IMR-90 (cell line): ENCODE measurements around the gene C20orf144. TPM values are rescaled to one million over a fixed set of nuclear protein-coding genes. Genes with fewer than 3 reads are reported as not detected.

Experiments used
- ATAC-seq: fragments of 200-7000 bp; cut with Tn5 transposase; 2 replicates; pipeline ENCODE4 v1.9.1; 2020; ENCODE audit warnings: low read depth, mild to moderate bottlenecking, moderate library complexity
- BruUV-seq: library from RNA; stranded (reverse); fragments of 400-500 nt; replicated peaks from 2 replicates; lab custom pipeline; 2021; lab: Mats Ljungman, UMichigan
- CTCF ChIA-PET: fragments of 300-600 bp; formaldehyde crosslinking; extraction: SDS; loops from one replicate; lab custom pipeline; 2021; ENCODE audit warnings: antibody characterized with exemption; lab: Yijun Ruan, JAX
- POLR2A ChIA-PET: fragments of 300-600 bp; sonication (Branson Sonifier 250); formaldehyde crosslinking; loops from one replicate; lab custom pipeline; 2022; ENCODE audit warnings: antibody characterized with exemption; ENCODE audit not compliant: unreplicated experiment; lab: Charles Lee
- DNase-seq: peaks from one replicate; pipeline ENCODE4 v3.0.0; 2013
- H2AFZ ChIP-seq: replicated peaks from 2 replicates; pipeline ENCODE3; 2013; ENCODE audit warnings: low read length, mild to moderate bottlenecking; ENCODE audit not compliant: poor library complexity
- H2AK5ac ChIP-seq: 2 replicates; pipeline ENCODE4 v1.6.1; 2013; ENCODE audit warnings: low read depth, low read length, inconsistent platforms
- H2AK9ac ChIP-seq: replicated peaks from 2 replicates; pipeline ENCODE3; 2013; ENCODE audit warnings: mild to moderate bottlenecking, low read depth, low read length, moderate library complexity; ENCODE audit not compliant: poor library complexity
- H2BK120ac ChIP-seq: 2 replicates; pipeline ENCODE4 v1.6.1; 2013; ENCODE audit warnings: low read depth, low read length, inconsistent platforms
- H2BK15ac ChIP-seq: 3 replicates; pipeline ENCODE4 v1.6.1; 2013; ENCODE audit warnings: low read depth, low read length, inconsistent platforms
- H2BK20ac ChIP-seq: 2 replicates; pipeline ENCODE4 v1.6.1; 2013; ENCODE audit warnings: low read depth, mild to moderate bottlenecking, inconsistent platforms, low read length, moderate library complexity
- H2BK5ac ChIP-seq: 2 replicates; pipeline ENCODE4 v1.6.1; 2013; ENCODE audit warnings: mild to moderate bottlenecking, low read depth, low read length, inconsistent platforms; ENCODE audit not compliant: poor library complexity, severe bottlenecking
- H3K14ac ChIP-seq: replicated peaks from 2 replicates; pipeline ENCODE4 v1.6.1; 2013; ENCODE audit warnings: low read depth, low read length, inconsistent platforms
- H3K18ac ChIP-seq: 2 replicates; pipeline ENCODE4 v1.6.1; 2013; ENCODE audit warnings: low read depth, low read length, control low read depth
- H3K23ac ChIP-seq: 2 replicates; pipeline ENCODE4 v1.6.1; 2013; ENCODE audit warnings: low read depth, low read length, inconsistent platforms
- H3K27ac ChIP-seq: 2 replicates; pipeline ENCODE4 v1.5.1; 2013; ENCODE audit warnings: mild to moderate bottlenecking, control low read depth, low read length; ENCODE audit not compliant: insufficient read depth
- H3K27me3 ChIP-seq: 2 replicates; pipeline ENCODE4 v1.6.1; 2013; ENCODE audit warnings: low read length; ENCODE audit not compliant: control insufficient read depth, insufficient read depth
- H3K36me3 ChIP-seq: 2 replicates; pipeline ENCODE4 v1.6.1; 2013; ENCODE audit warnings: low read length, mixed read lengths; ENCODE audit not compliant: control insufficient read depth, insufficient read depth
- H3K4ac ChIP-seq: 2 replicates; pipeline ENCODE4 v1.6.1; 2013; ENCODE audit warnings: low read depth, low read length, inconsistent platforms
- H3K4me1 ChIP-seq: 2 replicates; pipeline ENCODE4 v1.6.1; 2013; ENCODE audit warnings: low read length, mixed read lengths; ENCODE audit not compliant: control insufficient read depth, insufficient read depth
- H3K4me2 ChIP-seq: 2 replicates; pipeline ENCODE4 v1.6.1; 2013; ENCODE audit warnings: low read depth, mild to moderate bottlenecking, control low read depth, low read length, moderate library complexity
- H3K4me3 ChIP-seq: 2 replicates; pipeline ENCODE4 v1.5.1; 2013; ENCODE audit warnings: low read depth, mild to moderate bottlenecking, control low read depth, low read length, moderate library complexity; ENCODE audit not compliant: insufficient read depth
- H3K56ac ChIP-seq: 2 replicates; pipeline ENCODE4 v1.6.1; 2013; ENCODE audit warnings: low read length, inconsistent platforms; ENCODE audit not compliant: insufficient read depth; ENCODE audit errors: extremely low read depth
- H3K79me1 ChIP-seq, 2 experiments: 2 replicates each; pipeline ENCODE4 v1.6.1; 2013; ENCODE audit warnings: low read length in 2 of 2, inconsistent platforms in 1 of 2, low read depth in 1 of 2
- H3K9ac ChIP-seq: 2 replicates; pipeline ENCODE4 v1.6.1; 2013; ENCODE audit warnings: low read depth, low read length, control low read depth
- H3K9me1 ChIP-seq: 2 replicates; pipeline ENCODE4 v1.6.1; 2013; ENCODE audit warnings: low read length, inconsistent platforms; ENCODE audit not compliant: insufficient read depth
- H3K9me3 ChIP-seq: 2 replicates; pipeline ENCODE4 v1.6.1; 2013; ENCODE audit warnings: low read length; ENCODE audit not compliant: control insufficient read depth, insufficient read depth
- H4K20me1 ChIP-seq: 2 replicates; pipeline ENCODE4 v1.6.1; 2013; ENCODE audit warnings: low read length, inconsistent platforms; ENCODE audit not compliant: insufficient read depth
- H4K5ac ChIP-seq: 2 replicates; pipeline ENCODE4 v1.6.1; 2013; ENCODE audit warnings: mild to moderate bottlenecking, low read depth, low read length, control low read depth
- H4K8ac ChIP-seq, 2 experiments: 2 replicates each; pipeline ENCODE4 v1.6.1; 2013; ENCODE audit warnings: low read depth in 2 of 2, low read length in 2 of 2, control low read depth in 1 of 2, inconsistent platforms in 1 of 2
- H4K91ac ChIP-seq: 2 replicates; pipeline ENCODE4 v1.6.1; 2013; ENCODE audit warnings: low read depth, low read length, inconsistent platforms; ENCODE audit not compliant: insufficient read depth
- CHD1 ChIP-seq: IDR thresholded peaks from 2 replicates; pipeline ENCODE4 v1.6.1; 2012; ENCODE audit warnings: low read depth, low read length, improper control_type of control experiment
- FOS ChIP-seq: fragments of 150-350 bp; IDR thresholded peaks from 2 replicates; pipeline ENCODE4 v1.6.1; 2016; ENCODE audit warnings: low read depth, low read length
- MAFK ChIP-seq: IDR thresholded peaks from 2 replicates; pipeline ENCODE4 v1.6.1; 2012; ENCODE audit warnings: low read depth, low read length, improper control_type of control experiment
- MAZ ChIP-seq: IDR thresholded peaks from 2 replicates; pipeline ENCODE4 v1.6.1; 2012; ENCODE audit warnings: low read depth, mild to moderate bottlenecking, low read length, improper control_type of control experiment, moderate library complexity, borderline replicate concordance
- MXI1 ChIP-seq: IDR thresholded peaks from 2 replicates; pipeline ENCODE4 v1.6.1; 2012; ENCODE audit warnings: low read depth, mild to moderate bottlenecking, low read length, moderate library complexity, borderline replicate concordance
- POLR2A ChIP-seq: IDR thresholded peaks from 2 replicates; pipeline ENCODE4 v1.6.1; 2012; ENCODE audit warnings: mild to moderate bottlenecking, low read depth, low read length
- RAD21 ChIP-seq: IDR thresholded peaks from 2 replicates; pipeline ENCODE4 v1.6.1; 2012; ENCODE audit warnings: low read length, improper control_type of control experiment
- RFX5 ChIP-seq: IDR thresholded peaks from 2 replicates; pipeline ENCODE4 v1.8.0; 2012; ENCODE audit warnings: low read depth, mild to moderate bottlenecking, low read length, moderate library complexity
- WGBS, 2 experiments: methylation state at CpG; one replicate each; pipeline versions ENCODE4 v1.1.5 to v1.1.7; 2013; ENCODE audit warnings: missing lambda C conversion rate in 2 of 2; ENCODE audit not compliant: insufficient read length in 1 of 2; ENCODE audit errors: extremely low coverage in 2 of 2; 5-methylcytosine and 5-hydroxymethylcytosine counted together
- dilution Hi-C: fragments of 300-500 bp; cut with HindIII; formaldehyde crosslinking; loops from one replicate; pipeline ENCODE4 v1.14.3; 2018; ENCODE audit warnings: low sequenced_read_pairs; ENCODE audit not compliant: unreplicated experiment
- in situ Hi-C: fragments of 300-500 bp; cut with MboI; formaldehyde crosslinking; loops from 3 replicates; pipeline ENCODE4 v1.14.3; 2019; ENCODE audit warnings: low sequenced_read_pairs, inconsistent platforms, mixed read lengths
- intact Hi-C: fragments of 100-400 bp; cut with micrococcal nuclease; formaldehyde crosslinking; loops from 2 replicates; pipeline ENCODE4 v1.10.0; 2022
- polyA plus RNA-seq, 3 experiments: library from polyadenylated mRNA; depleted of rRNA; stranded (reverse); fragments of >200 nt; gene quantifications; 2 replicates each; pipeline ENCODE4 v1.2.3, GENCODE V29; 2012; ENCODE audit warnings: low replicate concordance in 1 of 3
- total RNA-seq: library from RNA; depleted of rRNA; stranded (reverse); fragments of >200 nt; gene quantifications from 2 replicates; pipeline ENCODE4 v1.2.3, GENCODE V29; 2012
- TF ChIP-seq, protein P1 (sequence below): fragments of 150-350 bp; IDR thresholded peaks from 2 replicates; pipeline ENCODE4 v1.6.1; 2016; ENCODE audit warnings: low read depth, mild to moderate bottlenecking, low read length, moderate library complexity, borderline replicate concordance
- TF ChIP-seq, protein P2 (sequence below): fragments of 150-350 bp; IDR thresholded peaks from 2 replicates; pipeline ENCODE4 v1.6.1; 2017; ENCODE audit warnings: mild to moderate bottlenecking, antibody characterized with exemption, low read length, low read depth
- TF ChIP-seq, protein P3 (sequence below): conservative IDR thresholded peaks from 2 replicates; pipeline ENCODE4 v1.5.1; 2012; ENCODE audit warnings: mild to moderate bottlenecking, low read depth, low read length, improper control_type of control experiment

Gene C20orf144
- total and polyA plus RNA-seq, 2 of the 4 experiments (the other 2 are of a cell fraction), result under 0.01 to 0.19 TPM

- TF ChIP-seq MXI1 (no peak), RAD21 (no peak)
These were observed 24.2 kb downstream of the C20orf144 start, which contains the start of gene E2F1 (continued) for GRCh38 chr20:33686100-33686983.

DNA sequence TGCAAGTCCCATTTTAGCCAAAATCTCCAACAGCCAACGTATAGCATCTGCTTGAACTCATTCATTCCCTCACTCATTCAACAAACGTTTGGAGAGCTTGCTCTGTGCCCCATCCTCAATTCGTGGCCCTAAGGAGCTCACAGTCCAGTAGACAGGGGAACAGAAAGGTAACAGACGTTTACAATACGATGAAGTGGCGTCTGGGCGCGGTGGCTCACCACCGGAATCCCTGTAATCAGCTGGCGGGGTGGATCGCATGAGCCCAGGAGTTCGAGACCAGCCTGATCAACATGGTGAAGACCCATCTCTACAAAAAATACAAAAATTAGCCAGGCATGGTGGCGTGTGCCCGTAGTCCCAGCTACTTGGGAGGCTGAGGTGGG, 24.8 kb downstream of the C20orf144 start:
- Histone ChIP-seq H3K4me2 (peak overlapping the region; percentile 95; the same call in 1 of the 2 replicates), H2AK9ac (peak overlapping the region; percentile 28), H2AFZ (peak overlapping the region; percentile 93), H3K9me3 (no peaks in the 10 kb centered on the region), H2AK5ac (peak overlapping the region; percentile 6), H3K4me1 (peaks cover 9% of the 10 kb centered on the region), H4K5ac (peak overlapping the region; percentile 92), H4K20me1 (peaks cover 6% of the 10 kb centered on the region; the same call in 1 of the 2 replicates), H4K8ac (peak overlapping the region; percentile 93 to 96), H3K18ac (no peak overlapping the region), H3K56ac (no peak overlapping the region), H3K36me3 (no peaks in the 10 kb centered on the region), H3K23ac (no peak overlapping the region), H3K9ac (no peak overlapping the region), H3K9me1 (0 out of 2 replicates have a peak, but pooled peaks cover 13% of the 10 kb centered on the region), H2BK20ac (no peak overlapping the region), H3K27me3 (no peaks in the 10 kb centered on the region), H3K4ac (peak overlapping the region; percentile 61), H3K4me3 (no peak overlapping the region), H4K91ac (no peak overlapping the region), H3K14ac (peak overlapping the region; percentile 11; the same call in 1 of the 2 replicates), H3K79me1 (peaks cover 7 to 27% of the 10 kb centered on the region in 2 experiments; a peak in 2 of 4 replicates), H2BK5ac (no peak overlapping the region), H3K27ac (no peak overlapping the region), H2BK15ac (no peak overlapping the region), H2BK120ac (no peak overlapping the region)
- DNase-seq (no peak), ATAC-seq (no peak)
- intact Hi-C loops, result no loop called here
- WGBS, 2 experiments, result 87% methylated on average over 9 of the region's 14 CpGs; no CpG with 5 or more reads in 1 of the 2 experiments
- in situ Hi-C loops, result no loop called here
- POLR2A ChIA-PET, result no interaction called here
- dilution Hi-C loops, result no loop called here
- CTCF ChIA-PET, result no interaction called here
- BruUV-seq, result no TSS peak
- TF ChIP-seq, protein P1, sequence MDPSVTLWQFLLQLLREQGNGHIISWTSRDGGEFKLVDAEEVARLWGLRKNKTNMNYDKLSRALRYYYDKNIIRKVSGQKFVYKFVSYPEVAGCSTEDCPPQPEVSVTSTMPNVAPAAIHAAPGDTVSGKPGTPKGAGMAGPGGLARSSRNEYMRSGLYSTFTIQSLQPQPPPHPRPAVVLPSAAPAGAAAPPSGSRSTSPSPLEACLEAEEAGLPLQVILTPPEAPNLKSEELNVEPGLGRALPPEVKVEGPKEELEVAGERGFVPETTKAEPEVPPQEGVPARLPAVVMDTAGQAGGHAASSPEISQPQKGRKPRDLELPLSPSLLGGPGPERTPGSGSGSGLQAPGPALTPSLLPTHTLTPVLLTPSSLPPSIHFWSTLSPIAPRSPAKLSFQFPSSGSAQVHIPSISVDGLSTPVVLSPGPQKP, result no peak
- TF ChIP-seq FOS, result no peak
- TF ChIP-seq, protein P2, sequence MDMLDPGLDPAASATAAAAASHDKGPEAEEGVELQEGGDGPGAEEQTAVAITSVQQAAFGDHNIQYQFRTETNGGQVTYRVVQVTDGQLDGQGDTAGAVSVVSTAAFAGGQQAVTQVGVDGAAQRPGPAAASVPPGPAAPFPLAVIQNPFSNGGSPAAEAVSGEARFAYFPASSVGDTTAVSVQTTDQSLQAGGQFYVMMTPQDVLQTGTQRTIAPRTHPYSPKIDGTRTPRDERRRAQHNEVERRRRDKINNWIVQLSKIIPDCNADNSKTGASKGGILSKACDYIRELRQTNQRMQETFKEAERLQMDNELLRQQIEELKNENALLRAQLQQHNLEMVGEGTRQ, result no peak
- no peak for TF ChIP-seq RFX5
- TF ChIP-seq CHD1, result no peak
- TF ChIP-seq, protein P3, sequence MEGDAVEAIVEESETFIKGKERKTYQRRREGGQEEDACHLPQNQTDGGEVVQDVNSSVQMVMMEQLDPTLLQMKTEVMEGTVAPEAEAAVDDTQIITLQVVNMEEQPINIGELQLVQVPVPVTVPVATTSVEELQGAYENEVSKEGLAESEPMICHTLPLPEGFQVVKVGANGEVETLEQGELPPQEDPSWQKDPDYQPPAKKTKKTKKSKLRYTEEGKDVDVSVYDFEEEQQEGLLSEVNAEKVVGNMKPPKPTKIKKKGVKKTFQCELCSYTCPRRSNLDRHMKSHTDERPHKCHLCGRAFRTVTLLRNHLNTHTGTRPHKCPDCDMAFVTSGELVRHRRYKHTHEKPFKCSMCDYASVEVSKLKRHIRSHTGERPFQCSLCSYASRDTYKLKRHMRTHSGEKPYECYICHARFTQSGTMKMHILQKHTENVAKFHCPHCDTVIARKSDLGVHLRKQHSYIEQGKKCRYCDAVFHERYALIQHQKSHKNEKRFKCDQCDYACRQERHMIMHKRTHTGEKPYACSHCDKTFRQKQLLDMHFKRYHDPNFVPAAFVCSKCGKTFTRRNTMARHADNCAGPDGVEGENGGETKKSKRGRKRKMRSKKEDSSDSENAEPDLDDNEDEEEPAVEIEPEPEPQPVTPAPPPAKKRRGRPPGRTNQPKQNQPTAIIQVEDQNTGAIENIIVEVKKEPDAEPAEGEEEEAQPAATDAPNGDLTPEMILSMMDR, result no peak
- TF ChIP-seq RAD21, result no peak
- no peak for TF ChIP-seq MAZ
- no peak for TF ChIP-seq MAFK
- TF ChIP-seq POLR2A, result no peak
- TF ChIP-seq MXI1, result no peak
